ENCODE data around the gene FOXD4.
"Not testable (repeated sequence)": the region's sequence is repeated elsewhere in the genome, so short reads cannot be mapped to it uniquely, and the experiment has no call there.

GRCh38 chr9:139880-140279 lies 21.7 kb upstream of the FOXD4 start:
- TF ChIP-seq CTCF (conservative IDR thresholded peaks at IDR 0.05); EZH2 (IDR thresholded peaks at IDR 0.05; ENCODE audit: low read depth): not testable (repeated sequence)
